GM18517 (cell line): Measurements from ENCODE around the gene CPLX1.

ENCODE experiments used
- ATAC-seq: cut with Tn5 transposase; IDR thresholded peaks from one replicate; pipeline ENCODE4 v1.9.1; 2021; ENCODE audit warnings: mild to moderate bottlenecking, moderate library complexity; ENCODE audit not compliant: unreplicated experiment

Gene CPLX1

GRCh38 chr4:856225-856901, 30.4 kb upstream of the CPLX1 start:
- ATAC-seq, result no peak

- ATAC-seq, result no peak
Measured at GRCh38 chr4:855880-856224, 29.9 kb upstream of the CPLX1 start.

- ATAC-seq, result no peak
Measured at GRCh38 chr4:854356-854755, 28.4 kb upstream of the CPLX1 start.

- ATAC-seq, result no peak
Measured at GRCh38 chr4:853416-853781, 27.5 kb upstream of the CPLX1 start.

GRCh38 chr4:851701-852430, 25.9 kb upstream of the CPLX1 start:
- ATAC-seq, result no peak

- ATAC-seq, result no peak
Measured at GRCh38 chr4:850323-850945, 24.5 kb upstream of the CPLX1 start.

GRCh38 chr4:849478-850175, 23.7 kb upstream of the CPLX1 start:
- no peak for ATAC-seq

- ATAC-seq, result no peak
Measured at GRCh38 chr4:848803-849477, 23.0 kb upstream of the CPLX1 start.

- no peak for ATAC-seq
Measured at GRCh38 chr4:848307-848691, 22.4 kb upstream of the CPLX1 start.

GRCh38 chr4:845836-846251, 19.9 kb upstream of the CPLX1 start:
- ATAC-seq, result no peak

- ATAC-seq, result no peak
Measured at GRCh38 chr4:845233-845835, 19.4 kb upstream of the CPLX1 start.

- no peak for ATAC-seq
Measured at GRCh38 chr4:844752-845232, 18.9 kb upstream of the CPLX1 start.

- ATAC-seq, result no peak
Measured at GRCh38 chr4:839675-840443, 13.9 kb upstream of the CPLX1 start.

- no peak for ATAC-seq
Measured at GRCh38 chr4:837772-838171, 11.8 kb upstream of the CPLX1 start.

- ATAC-seq, result no peak
Measured at GRCh38 chr4:836750-837301, 10.9 kb upstream of the CPLX1 start.

- ATAC-seq, result no peak
Measured at GRCh38 chr4:836003-836511, 10.1 kb upstream of the CPLX1 start.

GRCh38 chr4:835148-836002, 9.4 kb upstream of the CPLX1 start:
- no peak for ATAC-seq

GRCh38 chr4:834368-835147, 8.6 kb upstream of the CPLX1 start:
- ATAC-seq, result no peak
